ENCODE results near the gene SLC22A4. TPM values are rescaled to one million over a fixed set of nuclear protein-coding genes. Genes with fewer than 3 reads are reported as not detected.

SLC22A4 gene
- total RNA-seq, 1 experiment from 2014 or later, result 0.72 TPM

- WGBS (ENCODE audit: extremely low coverage, insufficient read length, low lambda C conversion rate), result no CpG with 5 or more reads among the region's 7 CpGs
- no peaks in the 10 kb centered on the region for H3K9me3 Mint-ChIP-seq
- H3T11ph ChIP-seq (ENCODE audit: low read length), result no peak overlapping the region
- H3K79me1 ChIP-seq (ENCODE audit: insufficient read depth, low read depth, low read length, poor library complexity, severe bottlenecking), result no peaks in the 10 kb centered on the region
- H2BK12ac ChIP-seq (ENCODE audit: insufficient read length, low read depth, low read length), result no peak overlapping the region
- H3K27me3 Mint-ChIP-seq (ENCODE audit: low read depth), result no peaks in the 10 kb centered on the region; the same call in none of the 2 replicates
- no peak overlapping the region for H2AFZ ChIP-seq (ENCODE audit: low read length)
- no peak overlapping the region for H4K91ac ChIP-seq (ENCODE audit: insufficient read length, low read depth, low read length)
- no peak overlapping the region for H3K9ac ChIP-seq (ENCODE audit: extremely low read depth, insufficient read length, low read length)
- no peak overlapping the region; a peak in 1 of 7 replicates for H3K27ac Mint-ChIP-seq
- H3K56ac ChIP-seq (ENCODE audit: insufficient read length, low read depth, low read length), result no peak overlapping the region
- 0 out of 7 replicates have a peak, but pooled peaks cover 0 to 1% (median 0%) of the 10 kb centered on the region in 3 experiments for H3K36me3 Mint-ChIP-seq (ENCODE audit: insufficient read depth in 1 of 3, low read depth in 3 of 3)
- H3K79me2 ChIP-seq (ENCODE audit: insufficient read depth, low read length), result no peaks in the 10 kb centered on the region
- no peaks in the 10 kb centered on the region for H3K4me1 ChIP-seq (ENCODE audit: insufficient read depth, low read length)
- H3K14ac ChIP-seq (ENCODE audit: insufficient read depth, low read length), result no peak overlapping the region
- no peak overlapping the region for H3K4me3 Mint-ChIP-seq
- no peak overlapping the region for H3K23ac ChIP-seq (ENCODE audit: insufficient read length, low read depth, low read length)
- no peak overlapping the region for H3K27ac ChIP-seq (ENCODE audit: insufficient read length, low read depth, low read length)
- H2BK20ac ChIP-seq (ENCODE audit: low read depth, low read length, poor library complexity, severe bottlenecking), result no peak overlapping the region
- H2BK15ac ChIP-seq (ENCODE audit: low read depth, low read length), result no peak overlapping the region
- no peaks in the 10 kb centered on the region for H3K9me3 ChIP-seq (ENCODE audit: control insufficient read depth, low read depth, low read length)
- H3K23me2 ChIP-seq (ENCODE audit: insufficient read length, low read depth, low read length, poor library complexity, severe bottlenecking), result no peaks in the 10 kb centered on the region
- no peak overlapping the region for H2BK120ac ChIP-seq (ENCODE audit: low read depth, low read length, poor library complexity, severe bottlenecking)
- H3K4me1 Mint-ChIP-seq, result peaks cover 22 to 23% of the 10 kb centered on the region in 2 experiments
- H4K20me1 ChIP-seq (ENCODE audit: control insufficient read depth, insufficient read depth, insufficient read length), result peaks cover 5% of the 10 kb centered on the region
- no peak overlapping the region for H3K4ac ChIP-seq (ENCODE audit: low read depth, low read length)
- H4K5ac ChIP-seq (ENCODE audit: insufficient read length, low read depth, low read length), result no peak overlapping the region
- no peak overlapping the region for H2BK5ac ChIP-seq (ENCODE audit: insufficient read length, low read length)
- H3K18ac ChIP-seq (ENCODE audit: insufficient read length, low read depth, low read length), result no peak overlapping the region
- no peak overlapping the region for H3K4me2 ChIP-seq (ENCODE audit: insufficient read depth, insufficient read length, low read length)
- no peak for TF ChIP-seq CTCF (conservative IDR thresholded peaks at IDR 0.05)
- no peak overlapping the region for H2AK5ac ChIP-seq (ENCODE audit: insufficient read length, low read length)
- DNase-seq, result peak; percentile 14
- no peak overlapping the region for H4K8ac ChIP-seq (replicated peaks; ENCODE audit: insufficient read length, low read depth, low read length)
- H3K27me3 ChIP-seq (ENCODE audit: insufficient read depth, low read length), result no peaks in the 10 kb centered on the region
Observed at GRCh38 chr5:132263548-132264261, 30.5 kb upstream of the SLC22A4 start.

All from H9 (cell line).